Ammon's horn (tissue), 1 donor: Measurements from ENCODE around the gene PPP1R8.
A peak's percentile ranks its signal among the peaks of the same experiment; 100 is the strongest.
"Not testable (repeated sequence)": the region's sequence is repeated elsewhere in the genome, so short reads cannot be mapped to it uniquely, and the experiment has no call there.

ENCODE experiments used
- DNase-seq: peaks from one replicate; pipeline ENCODE4 v3.0.0-alpha.2; 2016; ENCODE audit warnings: low spot score

PPP1R8 gene

GRCh38 chr1:27830621-27831440 lies at the start of gene PPP1R8:
TSS of gene PPP1R8 (plus strand) at chr1:27830782. CDS start at chr1:27830836, 54 bp downstream.
- peak; percentile 97 for DNase-seq

- no peak for DNase-seq
These were observed 47.6 kb upstream of the PPP1R8 start for GRCh38 chr1:27782950-27783349.

- no peak for DNase-seq
These were observed 45.9 kb upstream of the PPP1R8 start for GRCh38 chr1:27784700-27785099.

- DNase-seq: no peak
These were observed 44.7 kb upstream of the PPP1R8 start for GRCh38 chr1:27785781-27786455.

GRCh38 chr1:27787895-27788294 lies 42.7 kb upstream of the PPP1R8 start:
- peak; percentile 18 for DNase-seq

GRCh38 chr1:27789540-27790041 lies 41.0 kb upstream of the PPP1R8 start:
- no peak for DNase-seq

- DNase-seq: not testable (repeated sequence)
These were observed 40.3 kb upstream of the PPP1R8 start for GRCh38 chr1:27790270-27790669.

GRCh38 chr1:27795601-27796000 lies 35.0 kb upstream of the PPP1R8 start:
- DNase-seq: no peak

GRCh38 chr1:27804791-27805190 lies 25.8 kb upstream of the PPP1R8 start:
- no peak for DNase-seq

GRCh38 chr1:27806758-27807157 lies 23.8 kb upstream of the PPP1R8 start:
- no peak for DNase-seq

GRCh38 chr1:27807385-27807784 lies 23.2 kb upstream of the PPP1R8 start:
- DNase-seq: no peak

- not testable (repeated sequence) for DNase-seq
These were observed 22.5 kb upstream of the PPP1R8 start for GRCh38 chr1:27808131-27808530.

- DNase-seq: no peak
These were observed 20.7 kb upstream of the PPP1R8 start for GRCh38 chr1:27809883-27810282.

GRCh38 chr1:27811741-27812500 lies 18.7 kb upstream of the PPP1R8 start:
- no peak for DNase-seq

- no peak for DNase-seq
These were observed 13.5 kb upstream of the PPP1R8 start for GRCh38 chr1:27816921-27817630.

GRCh38 chr1:27821761-27822315 lies 8.7 kb upstream of the PPP1R8 start:
- no peak for DNase-seq

GRCh38 chr1:27823784-27824183 lies 6.8 kb upstream of the PPP1R8 start:
- no peak for DNase-seq

GRCh38 chr1:27824411-27824810 lies 6.2 kb upstream of the PPP1R8 start:
- DNase-seq: no peak

GRCh38 chr1:27829339-27829960 lies 1.1 kb upstream of the PPP1R8 start:
- DNase-seq: not testable (repeated sequence)

- no peak for DNase-seq
These were observed 1.2 kb downstream of the PPP1R8 start for GRCh38 chr1:27831568-27832410.
